ENCODE measurements around the gene THEMIS.
"Not testable (repeated sequence)": the region's sequence is repeated elsewhere in the genome, so short reads cannot be mapped to it uniquely, and the experiment has no call there.

- not testable (repeated sequence) for TF ChIP-seq CTCF (IDR thresholded peaks at IDR 0.05); USF1 (CRISPR knock-in tag; IDR thresholded peaks at IDR 0.05); ETV6 (CRISPR knock-in tag; IDR thresholded peaks at IDR 0.05); MAX (CRISPR knock-in tag; IDR thresholded peaks at IDR 0.05); NR2C2 (CRISPR knock-in tag; IDR thresholded peaks at IDR 0.05); ZNF121 (CRISPR knock-in tag; IDR thresholded peaks at IDR 0.05); SP1 (CRISPR knock-in tag; conservative IDR thresholded peaks at IDR 0.05); EMX1 (CRISPR knock-in tag; IDR thresholded peaks at IDR 0.05); TP53 (CRISPR knock-in tag; IDR thresholded peaks at IDR 0.05); FOXJ3 (CRISPR knock-in tag; IDR thresholded peaks at IDR 0.05; ENCODE audit: borderline replicate concordance)
- TF ChIP-seq, protein P1, sequence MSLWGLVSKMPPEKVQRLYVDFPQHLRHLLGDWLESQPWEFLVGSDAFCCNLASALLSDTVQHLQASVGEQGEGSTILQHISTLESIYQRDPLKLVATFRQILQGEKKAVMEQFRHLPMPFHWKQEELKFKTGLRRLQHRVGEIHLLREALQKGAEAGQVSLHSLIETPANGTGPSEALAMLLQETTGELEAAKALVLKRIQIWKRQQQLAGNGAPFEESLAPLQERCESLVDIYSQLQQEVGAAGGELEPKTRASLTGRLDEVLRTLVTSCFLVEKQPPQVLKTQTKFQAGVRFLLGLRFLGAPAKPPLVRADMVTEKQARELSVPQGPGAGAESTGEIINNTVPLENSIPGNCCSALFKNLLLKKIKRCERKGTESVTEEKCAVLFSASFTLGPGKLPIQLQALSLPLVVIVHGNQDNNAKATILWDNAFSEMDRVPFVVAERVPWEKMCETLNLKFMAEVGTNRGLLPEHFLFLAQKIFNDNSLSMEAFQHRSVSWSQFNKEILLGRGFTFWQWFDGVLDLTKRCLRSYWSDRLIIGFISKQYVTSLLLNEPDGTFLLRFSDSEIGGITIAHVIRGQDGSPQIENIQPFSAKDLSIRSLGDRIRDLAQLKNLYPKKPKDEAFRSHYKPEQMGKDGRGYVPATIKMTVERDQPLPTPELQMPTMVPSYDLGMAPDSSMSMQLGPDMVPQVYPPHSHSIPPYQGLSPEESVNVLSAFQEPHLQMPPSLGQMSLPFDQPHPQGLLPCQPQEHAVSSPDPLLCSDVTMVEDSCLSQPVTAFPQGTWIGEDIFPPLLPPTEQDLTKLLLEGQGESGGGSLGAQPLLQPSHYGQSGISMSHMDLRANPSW (CRISPR knock-in tag; conservative IDR thresholded peaks at IDR 0.05; ENCODE audit: low read depth), result not testable (repeated sequence)
Measured at GRCh38 chr6:127881949-127882348, 18.9 kb downstream of the THEMIS start.
